GM18499 (cell line): ENCODE measurements around the gene PTPRN2.
"Not testable (repeated sequence)": the region's sequence is repeated elsewhere in the genome, so short reads cannot be mapped to it uniquely, and the experiment has no call there.

Source experiments
- ATAC-seq: cut with Tn5 transposase; IDR thresholded peaks from one replicate; pipeline ENCODE4 v1.9.1; 2021; ENCODE audit warnings: moderate number of reproducible peaks; ENCODE audit not compliant: insufficient read depth, unreplicated experiment

The PTPRN2 gene

GRCh38 chr7:158302274-158303070 is 285.2 kb downstream of the PTPRN2 start:
- ATAC-seq = no peak

- no peak for ATAC-seq
Measured at GRCh38 chr7:158301207-158301606, 286.4 kb downstream of the PTPRN2 start.

- no peak for ATAC-seq
Measured at GRCh38 chr7:158300427-158300826, 287.2 kb downstream of the PTPRN2 start.

- ATAC-seq = no peak
Measured at GRCh38 chr7:158299607-158300006, 288.0 kb downstream of the PTPRN2 start.

GRCh38 chr7:158296798-158297104 is 290.9 kb downstream of the PTPRN2 start:
- no peak for ATAC-seq

GRCh38 chr7:158295966-158296797 is 291.4 kb downstream of the PTPRN2 start:
- ATAC-seq = no peak

- ATAC-seq = not testable (repeated sequence)
Measured at GRCh38 chr7:158294468-158295215, 293.0 kb downstream of the PTPRN2 start.

- no peak for ATAC-seq
Measured at GRCh38 chr7:158292948-158293347, 294.7 kb downstream of the PTPRN2 start.

GRCh38 chr7:158291998-158292397 is 295.6 kb downstream of the PTPRN2 start:
- no peak for ATAC-seq

- no peak for ATAC-seq
Measured at GRCh38 chr7:158289761-158290523, 297.7 kb downstream of the PTPRN2 start.

- no peak for ATAC-seq
Measured at GRCh38 chr7:158289231-158289630, 298.4 kb downstream of the PTPRN2 start.

GRCh38 chr7:158286210-158286609 is 301.4 kb downstream of the PTPRN2 start:
- ATAC-seq = no peak

- ATAC-seq = no peak
Measured at GRCh38 chr7:158285383-158285770, 302.2 kb downstream of the PTPRN2 start.

GRCh38 chr7:158284617-158285382 is 302.8 kb downstream of the PTPRN2 start:
- no peak for ATAC-seq

- ATAC-seq = no peak
Measured at GRCh38 chr7:158284121-158284520, 303.5 kb downstream of the PTPRN2 start.

- no peak for ATAC-seq
Measured at GRCh38 chr7:158283016-158283974, 304.3 kb downstream of the PTPRN2 start.

GRCh38 chr7:158282461-158283001 is 305.1 kb downstream of the PTPRN2 start:
- no peak for ATAC-seq

- no peak for ATAC-seq
Measured at GRCh38 chr7:158281441-158281840, 306.2 kb downstream of the PTPRN2 start.
